Mesodermal cell (in vitro differentiated cells): ENCODE results near the gene LMBRD2.
"Not testable (repeated sequence)": the region's sequence is repeated elsewhere in the genome, so short reads cannot be mapped to it uniquely, and the experiment has no call there.

Experiments used
- H3K27ac ChIP-seq: 2 replicates; pipeline ENCODE4 v1.7.0; 2013; ENCODE audit warnings: mild to moderate bottlenecking, low read depth, low read length, moderate library complexity; ENCODE audit not compliant: severe bottlenecking
- H3K36me3 ChIP-seq: 2 replicates; pipeline ENCODE4 v1.7.1; 2013; ENCODE audit warnings: mild to moderate bottlenecking, low read length, moderate library complexity; ENCODE audit not compliant: control insufficient read depth, insufficient read depth
- H3K4me1 ChIP-seq: one replicate; pipeline ENCODE4 v1.7.1; 2013; ENCODE audit warnings: mild to moderate bottlenecking, low read length; ENCODE audit not compliant: insufficient read depth, control insufficient read depth, poor library complexity, severe bottlenecking
- H3K4me3 ChIP-seq: 2 replicates; pipeline ENCODE4 v1.7.0; 2013; ENCODE audit warnings: low read length, control low read depth, mild to moderate bottlenecking; ENCODE audit not compliant: insufficient read depth, poor library complexity, severe bottlenecking; ENCODE audit errors: extremely low read depth
- H3K9me3 ChIP-seq: 2 replicates; pipeline ENCODE4 v1.7.1; 2013; ENCODE audit warnings: mild to moderate bottlenecking, low read length, moderate library complexity; ENCODE audit not compliant: control insufficient read depth
- WGBS, 2 experiments: methylation state at CpG; one replicate each; pipeline ENCODE4 v1.1.5; 2013; ENCODE audit warnings: missing lambda C conversion rate in 2 of 2; ENCODE audit not compliant: insufficient coverage in 2 of 2; 5-methylcytosine and 5-hydroxymethylcytosine counted together

Gene LMBRD2

GRCh38 chr5:36150676-36151433 is 832 bp downstream of the LMBRD2 start:
- Histone ChIP-seq H3K9me3 (no peaks in the 10 kb centered on the region), H3K4me1 (peaks cover 7% of the 10 kb centered on the region), H3K4me3 (peak overlapping the region; percentile 82), H3K27ac (peak overlapping the region; percentile 61), H3K36me3 (peaks cover 26% of the 10 kb centered on the region)
- WGBS, 2 experiments, result 7 to 15% methylated on average over 13 to 17 of the region's 23 CpGs

- Histone ChIP-seq H3K27ac (no peak overlapping the region), H3K4me3 (no peak overlapping the region), H3K36me3 (no peaks in the 10 kb centered on the region), H3K9me3 (no peaks in the 10 kb centered on the region), H3K4me1 (no peaks in the 10 kb centered on the region)
- WGBS, 2 experiments, result no CpG with 5 or more reads among the region's 2 CpGs
These were observed 4.0 kb downstream of the LMBRD2 start for GRCh38 chr5:36147681-36148080.

GRCh38 chr5:36146390-36146789 is 5.3 kb downstream of the LMBRD2 start:
- Histone ChIP-seq H3K4me3 (no peak overlapping the region), H3K36me3 (no peaks in the 10 kb centered on the region), H3K27ac (no peak overlapping the region), H3K4me1 (no peaks in the 10 kb centered on the region), H3K9me3 (no peaks in the 10 kb centered on the region)
- 77 to 81% methylated on average over 2 to 3 of the region's 3 CpGs for WGBS, 2 experiments

- no peak overlapping the region for H3K27ac ChIP-seq
- no peak overlapping the region for H3K4me3 ChIP-seq
- H3K9me3 ChIP-seq, result no peaks in the 10 kb centered on the region
- H3K36me3 ChIP-seq, result peaks cover 2% of the 10 kb centered on the region
- 90 to 100% methylated on average over 1 to 3 of the region's 4 CpGs for WGBS, 2 experiments
- H3K4me1 ChIP-seq, result no peaks in the 10 kb centered on the region
These were observed 6.4 kb downstream of the LMBRD2 start for GRCh38 chr5:36145311-36145710.

- Histone ChIP-seq H3K9me3 (no peaks in the 10 kb centered on the region), H3K4me1 (no peaks in the 10 kb centered on the region), H3K27ac (no peak overlapping the region), H3K36me3 (peaks cover 2% of the 10 kb centered on the region), H3K4me3 (no peak overlapping the region)
- 97 to 98% methylated on average over 4 to 5 of the region's 7 CpGs for WGBS, 2 experiments
These were observed 12.6 kb downstream of the LMBRD2 start for GRCh38 chr5:36138900-36139683.

- Histone ChIP-seq H3K4me1 (no peaks in the 10 kb centered on the region), H3K9me3 (no peaks in the 10 kb centered on the region), H3K4me3 (no peak overlapping the region), H3K27ac (no peak overlapping the region), H3K36me3 (peaks cover 2% of the 10 kb centered on the region)
These were observed 15.1 kb downstream of the LMBRD2 start for GRCh38 chr5:36136581-36136980.

GRCh38 chr5:36135988-36136387 is 15.7 kb downstream of the LMBRD2 start:
- Histone ChIP-seq H3K4me1 (no peaks in the 10 kb centered on the region), H3K9me3 (no peaks in the 10 kb centered on the region), H3K4me3 (no peak overlapping the region), H3K27ac (no peak overlapping the region), H3K36me3 (peaks cover 1% of the 10 kb centered on the region)
- WGBS, 2 experiments, result 67 to 100% methylated on average over 1 to 2 of the region's 3 CpGs

- WGBS, 2 experiments, result no CpG with 5 or more reads among the region's 1 CpG
- H3K4me3 ChIP-seq, H3K27ac ChIP-seq, H3K9me3 ChIP-seq, H3K36me3 ChIP-seq, H3K4me1 ChIP-seq: not testable (repeated sequence)
These were observed 18.7 kb downstream of the LMBRD2 start for GRCh38 chr5:36133009-36133408.

GRCh38 chr5:36129666-36130065 is 22.0 kb downstream of the LMBRD2 start:
- H3K36me3 ChIP-seq, H3K27ac ChIP-seq, H3K9me3 ChIP-seq, H3K4me1 ChIP-seq, H3K4me3 ChIP-seq: not testable (repeated sequence)
- WGBS, 2 experiments, result 100% methylated on average over 2 of the region's 5 CpGs

GRCh38 chr5:36128795-36129194 is 22.9 kb downstream of the LMBRD2 start:
- Histone ChIP-seq H3K4me1 (no peaks in the 10 kb centered on the region), H3K4me3 (no peak overlapping the region), H3K36me3 (no peaks in the 10 kb centered on the region), H3K9me3 (no peaks in the 10 kb centered on the region), H3K27ac (no peak overlapping the region)
- WGBS, 2 experiments, result 94% methylated on average over 1 of the region's 1 CpG; no CpG with 5 or more reads in 1 of the 2 experiments

GRCh38 chr5:36125868-36126267 is 25.8 kb downstream of the LMBRD2 start:
- H3K27ac ChIP-seq, result no peak overlapping the region
- WGBS, 2 experiments, result 89 to 91% methylated on average over 1 of the region's 1 CpG

More at GRCh38 chr5:36125868-36126267, 25.8 kb downstream of the LMBRD2 start:
- Histone ChIP-seq H3K36me3 (no peaks in the 10 kb centered on the region), H3K4me3 (no peak overlapping the region), H3K4me1 (no peaks in the 10 kb centered on the region), H3K9me3 (no peaks in the 10 kb centered on the region)
